ENCODE measurements around the gene IMP4.

IMP4 gene

DNA sequence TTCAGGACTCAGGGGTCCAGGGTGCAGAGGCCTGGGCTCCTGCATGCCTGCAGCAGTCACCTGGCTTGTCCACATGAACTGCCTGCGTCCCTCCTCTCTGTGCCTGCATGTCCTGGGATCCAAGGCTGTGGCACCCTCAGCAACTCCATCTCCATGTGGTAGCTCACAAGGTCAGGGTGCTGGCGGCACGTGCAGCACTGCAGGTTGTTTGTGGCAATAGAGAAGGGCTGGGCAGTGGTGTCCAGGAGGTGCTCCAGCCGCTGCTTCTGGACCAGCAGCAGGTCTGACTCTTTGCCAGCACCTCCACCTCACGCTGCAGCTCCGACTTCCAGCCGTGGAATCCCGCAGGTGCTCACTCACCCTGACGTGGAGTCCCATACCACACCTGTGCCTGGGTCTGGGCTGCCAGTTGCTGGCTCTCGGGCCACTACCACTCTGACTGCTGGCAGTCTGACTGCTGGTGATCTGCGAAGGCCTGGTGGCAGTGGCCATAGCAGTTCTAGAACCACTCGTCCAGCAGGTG lies 28.8 kb upstream of the IMP4 start:
- no peak overlapping the region for H2AFZ ChIP-seq (ENCODE audit: low read depth)
- H3K27me3 ChIP-seq (ENCODE audit: insufficient read depth, low read depth): no peaks in the 10 kb centered on the region
- H3K27ac ChIP-seq: no peak overlapping the region
- no peak overlapping the region for H3K4me3 ChIP-seq (IDR thresholded peaks at IDR 0.05; ENCODE audit: insufficient read depth, low read depth, low read length)
- no peak for TF ChIP-seq CTCF (conservative IDR thresholded peaks at IDR 0.05; ENCODE audit: low read depth, low read length)
- H3K79me2 ChIP-seq (ENCODE audit: insufficient read depth, low read depth): no peaks in the 10 kb centered on the region
- H4K20me1 ChIP-seq (ENCODE audit: insufficient read depth): no peaks in the 10 kb centered on the region
- H3K4me2 ChIP-seq: no peak overlapping the region
- no peak overlapping the region for H3K9ac ChIP-seq
- no peaks in the 10 kb centered on the region for H3K36me3 ChIP-seq (ENCODE audit: insufficient read depth)
- H3K4me1 ChIP-seq (ENCODE audit: low read depth, poor library complexity, severe bottlenecking): no peaks in the 10 kb centered on the region

DNA sequence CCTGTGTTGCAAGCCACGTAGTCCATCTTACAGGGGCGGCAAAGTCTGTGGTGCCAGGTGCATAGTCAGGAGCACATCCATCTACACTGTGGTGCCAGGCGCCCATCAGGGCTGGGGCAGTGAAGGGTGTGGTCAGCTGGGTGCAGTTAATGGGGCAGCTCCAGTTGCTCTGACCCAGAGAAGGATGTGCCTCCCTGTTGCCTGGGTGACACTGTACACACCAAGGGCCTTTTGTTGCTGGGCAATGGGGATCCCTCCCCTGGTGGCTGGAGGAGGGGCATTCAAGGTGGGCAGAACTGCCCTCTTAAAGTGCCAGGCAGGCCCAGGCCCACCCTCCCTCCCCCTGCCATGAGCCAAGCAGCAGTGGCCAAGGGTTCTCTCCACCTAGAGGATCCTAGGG lies 28.3 kb upstream of the IMP4 start:
- no peaks in the 10 kb centered on the region for H3K36me3 ChIP-seq (ENCODE audit: insufficient read depth)
- H3K4me2 ChIP-seq: no peak overlapping the region
- no peaks in the 10 kb centered on the region for H4K20me1 ChIP-seq (ENCODE audit: insufficient read depth)
- H3K27me3 ChIP-seq (ENCODE audit: insufficient read depth, low read depth): no peaks in the 10 kb centered on the region
- no peaks in the 10 kb centered on the region for H3K4me1 ChIP-seq (ENCODE audit: low read depth, poor library complexity, severe bottlenecking)
- H2AFZ ChIP-seq (ENCODE audit: low read depth): no peak overlapping the region
- no peak overlapping the region for H3K9ac ChIP-seq
- H3K79me2 ChIP-seq (ENCODE audit: insufficient read depth, low read depth): no peaks in the 10 kb centered on the region
- no peak for TF ChIP-seq CTCF (conservative IDR thresholded peaks at IDR 0.05; ENCODE audit: low read depth, low read length)
- no peak overlapping the region for H3K27ac ChIP-seq
- H3K4me3 ChIP-seq (IDR thresholded peaks at IDR 0.05; ENCODE audit: insufficient read depth, low read depth, low read length): no peak overlapping the region

DNA sequence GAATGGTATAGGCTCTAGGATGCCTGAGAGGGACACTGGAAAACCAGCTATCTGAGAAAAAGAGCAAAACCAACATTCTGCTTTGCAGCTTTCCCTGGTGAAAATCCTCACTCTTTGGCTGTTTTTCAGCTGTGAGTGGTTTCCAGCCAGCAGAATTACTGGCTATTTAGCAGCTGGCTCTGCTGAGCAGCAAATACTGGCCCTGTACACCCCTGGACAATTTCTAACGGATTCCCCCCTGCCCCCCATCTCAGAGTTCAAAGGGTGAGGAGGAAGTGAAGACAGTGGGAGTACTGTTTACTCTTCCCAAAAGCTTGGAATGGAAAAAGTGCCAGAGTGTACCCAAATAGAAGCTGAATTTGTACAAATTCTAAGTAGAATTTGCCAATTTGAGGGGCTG lies 26.1 kb upstream of the IMP4 start:
- no peak overlapping the region for H3K9ac ChIP-seq
- H3K79me2 ChIP-seq (ENCODE audit: insufficient read depth, low read depth): no peaks in the 10 kb centered on the region
- no peak for TF ChIP-seq CTCF (conservative IDR thresholded peaks at IDR 0.05; ENCODE audit: low read depth, low read length)
- no peak overlapping the region for H3K4me2 ChIP-seq
- H3K36me3 ChIP-seq (ENCODE audit: insufficient read depth): no peaks in the 10 kb centered on the region
- H3K27ac ChIP-seq: no peak overlapping the region
- no peak overlapping the region for H2AFZ ChIP-seq (ENCODE audit: low read depth)
- no peaks in the 10 kb centered on the region for H3K4me1 ChIP-seq (ENCODE audit: low read depth, poor library complexity, severe bottlenecking)
- H3K4me3 ChIP-seq (IDR thresholded peaks at IDR 0.05; ENCODE audit: insufficient read depth, low read depth, low read length): no peak overlapping the region
- no peaks in the 10 kb centered on the region for H4K20me1 ChIP-seq (ENCODE audit: insufficient read depth)
- H3K27me3 ChIP-seq (ENCODE audit: insufficient read depth, low read depth): no peaks in the 10 kb centered on the region

- no peak for TF ChIP-seq CTCF (conservative IDR thresholded peaks at IDR 0.05; ENCODE audit: low read depth, low read length)
- H2AFZ ChIP-seq (ENCODE audit: low read depth): no peak overlapping the region
- no peak overlapping the region for H3K9ac ChIP-seq
- H3K36me3 ChIP-seq (ENCODE audit: insufficient read depth): no peaks in the 10 kb centered on the region
- no peaks in the 10 kb centered on the region for H3K4me1 ChIP-seq (ENCODE audit: low read depth, poor library complexity, severe bottlenecking)
- H3K27ac ChIP-seq: no peak overlapping the region
- H3K79me2 ChIP-seq (ENCODE audit: insufficient read depth, low read depth): no peaks in the 10 kb centered on the region
- no peaks in the 10 kb centered on the region for H4K20me1 ChIP-seq (ENCODE audit: insufficient read depth)
- H3K27me3 ChIP-seq (ENCODE audit: insufficient read depth, low read depth): no peaks in the 10 kb centered on the region
- no peak overlapping the region for H3K4me2 ChIP-seq
- no peak overlapping the region for H3K4me3 ChIP-seq (IDR thresholded peaks at IDR 0.05; ENCODE audit: insufficient read depth, low read depth, low read length)
These were observed 23.8 kb upstream of the IMP4 start for GRCh38 chr2:130318906-130319305.
